Measurements from ENCODE around the gene GTPBP3. TPM values are rescaled to one million over a fixed set of nuclear protein-coding genes. Genes with fewer than 3 reads are reported as not detected.

Gene GTPBP3
- polyA plus RNA-seq, 4 donors = 9.2 to 18.5 (median 10.9) TPM

- FAIRE-seq = no peak
- WGBS, 3 donors = 82 to 89% (median 85%) methylated on average over 20 of the region's 20 CpGs
- no peaks in the 10 kb centered on the region for H3K9me3 ChIP-seq (ENCODE audit: control insufficient read depth in 2 of 2, insufficient read depth in 1 of 2, low read depth in 1 of 2, low read length in 1 of 2)
- no peak overlapping the region for H3K27ac ChIP-seq (ENCODE audit: low read depth in 1 of 3, low read length in 2 of 3)
- H3K4me3 ChIP-seq (ENCODE audit: low read depth in 1 of 3, low read length in 3 of 3) = no peak overlapping the region
- H3K36me3 ChIP-seq (ENCODE audit: control insufficient read depth in 3 of 3, insufficient read depth in 2 of 3, low read depth in 1 of 3, low read length in 3 of 3) = peaks cover 4 to 56% (median 5%) of the 10 kb centered on the region in 3 donors
- H3K27me3 ChIP-seq (ENCODE audit: control insufficient read depth in 3 of 3, insufficient read depth in 3 of 3, low read length in 3 of 3) = no peaks in the 10 kb centered on the region
- peaks cover 0 to 5% (median 2%) of the 10 kb centered on the region in 3 donors for H3K4me1 ChIP-seq (ENCODE audit: control insufficient read depth in 3 of 3, insufficient read depth in 2 of 3, low read depth in 1 of 3, low read length in 2 of 3)
- DNase-seq = no peak
Observed at GRCh38 chr19:17312189-17313113, 24.9 kb upstream of the GTPBP3 start.

DNA sequence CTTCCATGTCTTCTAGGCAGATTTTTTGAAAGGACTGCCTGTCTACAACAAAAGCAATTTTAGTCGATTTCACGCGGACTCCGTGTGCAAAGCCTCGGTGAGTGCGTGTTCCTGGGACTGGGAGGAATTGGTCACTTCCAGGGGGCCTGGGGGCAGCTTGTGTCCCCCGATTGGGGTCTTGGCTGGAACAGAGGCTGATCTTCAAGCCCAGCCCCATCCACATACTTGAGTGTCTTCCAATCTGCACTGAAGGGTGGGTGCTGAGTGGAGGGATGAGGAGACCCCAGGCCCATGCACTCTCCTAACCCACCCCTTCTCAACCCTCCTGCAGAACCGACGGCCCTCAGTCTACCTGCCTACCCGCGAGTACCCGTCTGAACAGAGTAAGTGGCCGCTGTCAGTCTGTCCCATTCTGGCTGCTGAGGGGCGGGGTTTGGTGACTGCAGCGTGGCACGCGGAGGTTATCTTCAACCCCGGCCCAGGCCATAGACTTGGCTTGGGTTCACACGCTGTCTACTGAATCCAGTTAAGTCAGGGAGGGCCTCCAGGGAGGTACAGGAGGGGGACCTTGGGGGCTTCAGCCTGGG lies 23.3 kb upstream of the GTPBP3 start:
- Histone ChIP-seq H3K9me3 (ENCODE audit: control insufficient read depth in 2 of 2, insufficient read depth in 1 of 2, low read depth in 1 of 2, low read length in 1 of 2) (no peaks in the 10 kb centered on the region), H3K27ac (ENCODE audit: low read depth in 1 of 3, low read length in 2 of 3) (no peak overlapping the region), H3K27me3 (ENCODE audit: control insufficient read depth in 3 of 3, insufficient read depth in 3 of 3, low read length in 3 of 3) (no peaks in the 10 kb centered on the region), H3K4me1 (ENCODE audit: control insufficient read depth in 3 of 3, insufficient read depth in 2 of 3, low read depth in 1 of 3, low read length in 2 of 3) (peaks cover 0 to 5% (median 2%) of the 10 kb centered on the region in 3 donors), H3K4me3 (ENCODE audit: low read depth in 1 of 3, low read length in 3 of 3) (no peak overlapping the region), H3K36me3 (ENCODE audit: control insufficient read depth in 3 of 3, insufficient read depth in 2 of 3, low read depth in 1 of 3, low read length in 3 of 3) (peaks cover 4 to 69% (median 5%) of the 10 kb centered on the region in 3 donors)
- WGBS, 3 donors = 91 to 94% (median 94%) methylated on average over 19 of the region's 19 CpGs
- DNase-seq (no peak), FAIRE-seq (no peak)

- FAIRE-seq = no peak
- WGBS, 3 donors = 78 to 80% (median 78%) methylated on average over 6 of the region's 6 CpGs
- Histone ChIP-seq H3K36me3 (ENCODE audit: control insufficient read depth in 3 of 3, insufficient read depth in 2 of 3, low read depth in 1 of 3, low read length in 3 of 3) (peaks cover 12 to 78% (median 12%) of the 10 kb centered on the region in 3 donors), H3K9me3 (ENCODE audit: control insufficient read depth in 2 of 2, insufficient read depth in 1 of 2, low read depth in 1 of 2, low read length in 1 of 2) (no peaks in the 10 kb centered on the region), H3K27ac (ENCODE audit: low read depth in 1 of 3, low read length in 2 of 3) (no peak overlapping the region), H3K4me1 (ENCODE audit: control insufficient read depth in 3 of 3, insufficient read depth in 2 of 3, low read depth in 1 of 3, low read length in 2 of 3) (no peaks in the 10 kb centered on the region), H3K27me3 (ENCODE audit: control insufficient read depth in 3 of 3, insufficient read depth in 3 of 3, low read length in 3 of 3) (no peaks in the 10 kb centered on the region), H3K4me3 (ENCODE audit: low read depth in 1 of 3, low read length in 3 of 3) (no peak overlapping the region)
- DNase-seq = no peak
Observed at GRCh38 chr19:17318966-17319365, 18.4 kb upstream of the GTPBP3 start.

- Histone ChIP-seq H3K27me3 (ENCODE audit: control insufficient read depth in 3 of 3, insufficient read depth in 3 of 3, low read length in 3 of 3) (no peaks in the 10 kb centered on the region), H3K27ac (ENCODE audit: low read depth in 1 of 3, low read length in 2 of 3) (no peak overlapping the region), H3K9me3 (ENCODE audit: control insufficient read depth in 2 of 2, insufficient read depth in 1 of 2, low read depth in 1 of 2, low read length in 1 of 2) (no peaks in the 10 kb centered on the region), H3K4me3 (ENCODE audit: low read depth in 1 of 3, low read length in 3 of 3) (no peak overlapping the region), H3K36me3 (ENCODE audit: control insufficient read depth in 3 of 3, insufficient read depth in 2 of 3, low read depth in 1 of 3, low read length in 3 of 3) (peaks cover 9 to 73% (median 11%) of the 10 kb centered on the region in 3 donors), H3K4me1 (ENCODE audit: control insufficient read depth in 3 of 3, insufficient read depth in 2 of 3, low read depth in 1 of 3, low read length in 2 of 3) (no peaks in the 10 kb centered on the region)
- 93 to 96% (median 95%) methylated on average over 37 to 40 of the region's 40 CpGs for WGBS, 3 donors
- FAIRE-seq = no peak
- DNase-seq = no peak
Observed at GRCh38 chr19:17319473-17320238, 17.7 kb upstream of the GTPBP3 start.

- Histone ChIP-seq H3K27ac (ENCODE audit: low read depth in 1 of 3, low read length in 2 of 3) (no peak overlapping the region), H3K9me3 (ENCODE audit: control insufficient read depth in 2 of 2, insufficient read depth in 1 of 2, low read depth in 1 of 2, low read length in 1 of 2) (no peaks in the 10 kb centered on the region), H3K36me3 (ENCODE audit: control insufficient read depth in 3 of 3, insufficient read depth in 2 of 3, low read depth in 1 of 3, low read length in 3 of 3) (peaks cover 7 to 72% (median 10%) of the 10 kb centered on the region in 3 donors), H3K27me3 (ENCODE audit: control insufficient read depth in 3 of 3, insufficient read depth in 3 of 3, low read length in 3 of 3) (no peaks in the 10 kb centered on the region), H3K4me3 (ENCODE audit: low read depth in 1 of 3, low read length in 3 of 3) (no peak overlapping the region), H3K4me1 (ENCODE audit: control insufficient read depth in 3 of 3, insufficient read depth in 2 of 3, low read depth in 1 of 3, low read length in 2 of 3) (no peaks in the 10 kb centered on the region)
- no peak for FAIRE-seq
- no peak for DNase-seq
- 82 to 91% (median 90%) methylated on average over 11 of the region's 11 CpGs for WGBS, 3 donors
Observed at GRCh38 chr19:17320435-17320834, 16.9 kb upstream of the GTPBP3 start.

- Histone ChIP-seq H3K36me3 (ENCODE audit: control insufficient read depth in 3 of 3, insufficient read depth in 2 of 3, low read depth in 1 of 3, low read length in 3 of 3) (peaks cover 7 to 64% (median 10%) of the 10 kb centered on the region in 3 donors), H3K27me3 (ENCODE audit: control insufficient read depth in 3 of 3, insufficient read depth in 3 of 3, low read length in 3 of 3) (no peaks in the 10 kb centered on the region), H3K4me1 (ENCODE audit: control insufficient read depth in 3 of 3, insufficient read depth in 2 of 3, low read depth in 1 of 3, low read length in 2 of 3) (no peaks in the 10 kb centered on the region), H3K4me3 (ENCODE audit: low read depth in 1 of 3, low read length in 3 of 3) (no peak overlapping the region), H3K27ac (ENCODE audit: low read depth in 1 of 3, low read length in 2 of 3) (no peak overlapping the region), H3K9me3 (ENCODE audit: control insufficient read depth in 2 of 2, insufficient read depth in 1 of 2, low read depth in 1 of 2, low read length in 1 of 2) (no peaks in the 10 kb centered on the region)
- FAIRE-seq (no peak), DNase-seq (no peak)
- WGBS, 3 donors = 86 to 93% (median 89%) methylated on average over 15 to 19 of the region's 19 CpGs
Observed at GRCh38 chr19:17321655-17322489, 15.5 kb upstream of the GTPBP3 start.

DNA sequence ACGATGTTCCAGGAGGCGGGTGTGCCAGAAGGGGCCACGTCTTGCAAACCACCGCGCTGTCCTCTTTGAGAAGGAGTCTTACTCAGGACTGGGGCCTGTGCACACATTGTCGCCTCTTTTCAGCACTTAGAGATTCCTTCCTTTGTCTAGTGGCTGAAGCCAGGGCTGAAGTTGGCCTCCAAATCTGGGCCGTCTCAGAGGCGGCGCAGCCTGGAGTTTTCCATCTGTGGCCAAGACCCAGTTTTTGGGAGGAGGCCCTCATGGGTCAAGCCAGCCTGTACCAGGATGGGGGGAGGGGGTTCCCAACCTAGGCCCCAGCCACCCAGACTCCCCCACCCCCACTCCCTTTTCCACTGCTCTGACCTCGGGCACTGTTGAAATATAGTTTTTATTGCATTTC lies 14.5 kb upstream of the GTPBP3 start:
- DNase-seq (no peak), FAIRE-seq (no peak)
- WGBS, 3 donors = 74 to 86% (median 77%) methylated on average over 10 of the region's 10 CpGs
- Histone ChIP-seq H3K4me1 (ENCODE audit: control insufficient read depth in 3 of 3, insufficient read depth in 2 of 3, low read depth in 1 of 3, low read length in 2 of 3) (peaks cover 0 to 5% (median 0%) of the 10 kb centered on the region in 3 donors), H3K36me3 (ENCODE audit: control insufficient read depth in 3 of 3, insufficient read depth in 2 of 3, low read depth in 1 of 3, low read length in 3 of 3) (peaks cover 7 to 61% (median 10%) of the 10 kb centered on the region in 3 donors), H3K27me3 (ENCODE audit: control insufficient read depth in 3 of 3, insufficient read depth in 3 of 3, low read length in 3 of 3) (no peaks in the 10 kb centered on the region), H3K4me3 (ENCODE audit: low read depth in 1 of 3, low read length in 3 of 3) (no peak overlapping the region), H3K9me3 (ENCODE audit: control insufficient read depth in 2 of 2, insufficient read depth in 1 of 2, low read depth in 1 of 2, low read length in 1 of 2) (no peaks in the 10 kb centered on the region), H3K27ac (ENCODE audit: low read depth in 1 of 3, low read length in 2 of 3) (no peak overlapping the region)

Measured in small intestine (tissue), 7 donors.